NOMO-1 treated with DMSO at 0.1 percent for 48 hours (cell line): ENCODE data around the gene SLC6A3.
"Not testable (repeated sequence)": the region's sequence is repeated elsewhere in the genome, so short reads cannot be mapped to it uniquely, and the experiment has no call there.

Source experiments
- DNase-seq: peaks from one replicate; lab custom pipeline; 2025; ENCODE audit not compliant: unreplicated experiment; lab: John Stamatoyannopoulos, UW

SLC6A3 gene

DNA sequence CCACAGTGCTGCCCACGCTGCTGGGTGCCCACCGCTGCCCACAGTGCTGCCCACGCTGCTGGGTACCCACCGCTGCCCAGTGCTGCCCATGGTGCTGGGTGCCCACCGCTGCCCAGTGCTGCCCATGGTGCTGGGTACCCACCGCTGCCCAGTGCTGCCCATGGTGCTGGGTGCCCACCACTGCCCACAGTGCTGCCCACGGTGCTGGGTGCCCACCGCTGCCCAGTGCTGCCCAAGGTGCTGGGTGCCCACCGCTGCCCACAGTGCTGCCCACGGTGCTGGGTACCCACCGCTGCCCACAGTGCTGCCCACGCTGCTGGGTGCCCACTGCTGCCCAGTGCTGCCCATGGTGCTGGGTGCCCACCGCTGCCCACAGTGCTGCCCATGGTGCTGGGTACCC is 22.7 kb downstream of the SLC6A3 start:
- DNase-seq = not testable (repeated sequence)

DNA sequence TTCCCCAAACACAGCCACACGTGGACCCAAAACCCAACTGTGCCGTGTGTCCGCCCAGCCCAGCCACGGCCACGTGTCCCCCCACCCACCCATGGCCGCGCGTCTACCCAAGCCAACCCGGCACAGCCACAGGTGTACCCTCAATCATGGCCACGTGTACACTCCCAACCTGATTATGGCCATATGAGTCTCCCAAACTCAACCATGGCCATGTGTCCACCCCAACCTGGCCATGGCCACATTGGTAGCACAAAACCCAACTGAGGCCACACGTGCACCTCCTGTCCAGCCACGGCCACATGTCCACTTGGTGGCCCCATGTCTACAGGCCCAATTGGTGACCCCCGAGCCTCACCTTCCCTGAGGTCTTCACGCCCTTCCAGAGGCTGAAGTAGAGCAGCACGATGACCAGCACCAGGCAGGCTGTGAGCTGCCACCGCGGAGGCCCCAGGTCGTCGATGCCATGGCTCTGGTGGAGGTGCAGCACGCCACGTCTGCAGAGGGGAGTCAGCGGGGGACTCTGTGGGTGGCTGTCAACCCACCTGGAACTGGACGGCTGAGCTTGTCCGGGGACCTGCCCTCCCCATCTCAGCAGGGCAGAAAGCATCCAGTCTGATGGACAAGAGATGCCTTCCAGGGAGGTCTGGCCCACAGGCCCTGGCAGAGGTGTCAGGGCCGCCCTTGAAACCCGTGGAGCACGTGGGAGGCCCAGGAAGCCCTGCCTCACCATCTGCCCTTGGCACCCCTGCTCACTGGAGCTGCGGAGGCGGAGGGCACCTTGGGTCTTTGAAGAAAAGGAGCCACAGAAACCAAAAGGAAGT is 23.5 kb downstream of the SLC6A3 start:
- no peak for DNase-seq

DNA sequence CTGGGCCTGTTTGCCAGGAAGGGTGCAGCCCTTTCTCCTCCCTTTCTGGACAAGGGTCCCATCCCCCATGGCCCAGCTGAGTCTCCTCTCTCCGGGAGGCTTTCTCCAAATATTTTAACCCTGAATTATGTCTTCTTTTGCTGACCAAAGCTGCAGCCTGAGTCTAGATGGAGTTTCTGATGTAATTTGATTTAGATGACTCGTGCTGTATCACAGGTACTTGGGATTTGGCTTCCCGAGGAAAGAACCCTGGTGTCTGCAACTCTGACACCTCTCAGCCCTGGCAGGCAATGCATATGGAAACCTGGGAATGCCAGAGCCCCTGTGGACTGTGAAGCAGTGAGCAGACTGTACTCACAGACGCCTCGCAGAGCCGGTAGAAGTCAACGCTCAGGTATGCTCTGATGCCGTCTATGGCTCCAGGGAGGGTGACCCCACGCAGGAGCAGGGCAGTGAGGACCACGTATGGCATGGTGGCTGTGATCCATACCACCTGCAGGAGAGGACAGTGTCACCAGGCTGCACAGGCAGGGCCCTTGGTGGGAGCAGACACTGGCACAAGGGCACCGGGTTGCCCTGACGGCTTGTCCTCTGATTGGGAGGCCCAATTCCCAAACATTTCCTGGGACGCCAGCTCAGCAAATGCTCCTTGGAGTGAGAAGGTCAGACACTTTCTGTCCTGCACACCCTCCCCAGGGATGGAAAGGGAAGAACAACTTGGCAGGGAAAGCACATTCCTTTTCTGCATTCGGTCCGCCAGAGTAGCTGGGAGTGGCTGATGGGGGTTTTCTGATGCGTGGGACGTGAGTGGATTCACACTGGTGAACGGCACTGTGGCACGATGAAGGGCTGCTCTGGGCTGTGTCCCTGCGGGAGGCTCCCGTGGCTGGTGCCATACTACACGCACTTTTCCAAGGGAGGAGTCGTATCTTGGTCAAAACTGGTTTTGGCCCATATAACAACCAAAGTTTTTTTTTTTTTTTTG is 24.7 kb downstream of the SLC6A3 start:
- no peak for DNase-seq

DNA sequence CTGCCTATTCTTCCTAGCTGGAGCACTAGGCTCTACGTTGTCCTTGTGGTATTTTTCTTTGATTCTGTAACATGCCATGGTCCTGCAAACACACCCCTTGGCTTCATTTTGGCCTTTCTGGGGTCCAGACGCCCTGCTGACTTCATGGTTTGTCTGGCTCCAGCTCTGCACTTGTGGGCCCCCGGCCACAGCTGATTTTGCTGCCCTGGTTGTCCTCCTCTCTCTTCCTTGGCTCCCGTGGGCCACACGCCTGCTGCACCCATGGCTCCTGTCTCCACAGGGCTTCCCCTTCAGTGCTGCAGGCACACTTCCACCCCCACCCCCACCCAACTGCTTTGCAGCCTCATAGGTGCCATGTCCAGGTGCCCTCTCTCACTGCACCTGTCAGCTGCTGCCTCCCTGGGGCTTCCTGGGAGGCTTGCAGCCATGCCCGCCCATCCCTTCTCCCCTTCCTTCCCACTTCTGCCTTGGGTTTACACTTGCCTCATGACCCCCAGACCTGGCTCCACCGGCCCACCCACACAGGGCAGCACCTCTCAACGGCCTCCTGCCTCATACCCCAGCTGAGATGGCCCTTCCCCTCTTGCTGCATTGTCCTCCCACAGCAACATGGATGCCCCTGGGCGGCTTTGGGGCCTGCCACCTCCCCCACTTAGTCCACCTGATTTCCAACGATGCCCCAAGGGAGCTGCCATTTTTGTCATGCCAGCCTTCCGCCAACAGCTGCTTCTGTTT is 25.6 kb downstream of the SLC6A3 start:
- DNase-seq = no peak

DNA sequence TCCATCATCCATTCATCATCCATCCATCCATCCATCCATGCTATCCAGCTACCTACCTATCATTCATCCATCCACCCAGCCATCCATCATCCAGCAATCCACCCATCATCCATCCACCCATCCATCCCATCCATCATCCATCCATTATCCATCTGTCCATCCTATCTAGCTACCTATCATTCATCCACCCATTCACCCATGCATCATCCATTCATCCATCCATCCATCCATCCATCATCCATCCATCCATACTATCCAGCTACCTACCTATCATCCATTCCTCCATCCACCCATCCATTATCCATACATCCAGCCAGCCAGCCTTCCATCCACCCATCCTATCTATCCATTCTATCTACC is 26.3 kb downstream of the SLC6A3 start:
- DNase-seq = no peak

DNA sequence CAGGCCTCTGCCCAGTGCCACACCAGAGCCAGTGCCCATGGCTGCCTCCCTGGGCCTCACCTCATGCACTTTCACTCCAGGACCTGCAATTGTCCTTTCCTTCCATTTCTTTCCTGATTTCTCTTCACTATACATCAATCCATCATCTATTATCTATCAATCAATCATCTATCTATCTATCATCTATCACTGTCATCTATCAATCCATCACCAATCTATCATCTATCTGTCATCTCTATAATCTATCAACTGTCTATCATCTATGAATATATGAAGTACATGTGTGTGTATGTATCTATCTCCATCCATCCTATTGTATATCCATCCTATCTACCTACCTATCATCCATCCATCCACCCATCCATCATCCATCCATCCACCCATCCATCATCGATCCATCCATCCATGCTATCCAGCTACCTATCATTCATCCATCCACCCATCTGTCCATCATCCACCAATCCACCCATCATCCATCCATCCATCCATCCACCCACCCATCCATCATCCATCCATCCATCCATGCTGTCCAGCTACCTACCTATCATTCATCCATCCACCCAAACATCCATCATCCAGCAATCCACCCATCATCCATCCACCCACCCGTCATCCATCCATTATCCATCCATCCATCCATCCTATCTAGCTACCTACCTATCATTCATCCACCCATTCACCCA is 26.9 kb downstream of the SLC6A3 start:
- no peak for DNase-seq

DNA sequence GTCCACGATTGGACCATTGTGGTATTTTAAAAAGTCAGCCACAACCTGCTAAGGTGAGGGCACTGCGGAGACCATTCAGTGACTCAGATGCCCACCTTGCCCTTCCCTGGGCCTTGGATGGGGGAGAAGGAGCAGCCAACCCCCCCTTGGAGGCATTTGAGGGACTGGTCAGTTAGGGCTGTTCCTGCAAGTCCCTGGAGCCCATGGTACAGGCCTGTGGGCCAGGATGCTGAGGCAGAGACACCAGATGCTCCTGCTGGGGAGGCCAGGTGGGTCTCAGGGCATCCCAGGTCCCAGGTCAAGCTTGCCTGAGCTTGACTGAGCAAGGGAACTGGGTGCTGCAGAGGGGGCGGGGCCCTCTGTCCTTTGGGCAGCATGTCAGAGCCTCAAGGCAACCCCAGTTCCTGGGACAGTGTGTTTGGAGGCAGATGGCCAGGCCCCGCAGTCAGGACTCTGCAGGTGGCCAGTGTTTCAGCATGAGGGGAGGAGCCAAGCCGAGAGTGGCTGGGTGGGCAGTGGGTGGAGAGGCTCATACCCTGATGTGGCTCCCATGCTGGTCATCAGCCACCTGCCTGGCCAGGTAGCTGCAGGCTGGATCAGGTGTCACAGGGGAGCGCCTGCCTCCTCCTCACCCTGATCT is 27.5 kb downstream of the SLC6A3 start:
- DNase-seq = no peak

DNA sequence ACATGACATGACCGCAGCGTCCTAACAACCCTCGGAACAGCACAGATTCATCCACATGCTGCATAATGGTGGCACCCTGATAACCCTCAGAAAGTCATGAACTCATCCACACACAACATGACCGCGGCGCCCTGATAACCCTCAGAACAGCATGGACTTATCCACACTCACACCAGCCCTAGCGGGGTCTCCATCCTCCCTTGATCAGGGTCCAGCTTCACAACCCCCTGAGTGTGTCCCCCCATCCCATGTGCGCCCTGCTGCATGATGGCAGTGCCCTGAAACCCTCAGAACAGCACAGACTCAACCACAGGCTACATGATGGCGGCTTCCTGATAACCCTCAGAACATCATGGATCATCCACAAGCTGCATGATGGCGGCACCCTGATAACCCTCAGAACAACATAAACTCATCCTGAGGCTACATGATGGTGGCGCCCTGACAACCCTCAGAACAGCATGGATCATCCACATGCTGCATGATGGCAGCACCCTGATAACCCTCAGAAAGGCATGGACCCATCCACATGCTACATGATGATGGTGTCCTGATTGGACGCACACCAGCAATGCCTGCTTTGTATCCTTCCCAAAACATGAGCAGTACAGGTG is 28.3 kb downstream of the SLC6A3 start:
- DNase-seq = no peak

DNA sequence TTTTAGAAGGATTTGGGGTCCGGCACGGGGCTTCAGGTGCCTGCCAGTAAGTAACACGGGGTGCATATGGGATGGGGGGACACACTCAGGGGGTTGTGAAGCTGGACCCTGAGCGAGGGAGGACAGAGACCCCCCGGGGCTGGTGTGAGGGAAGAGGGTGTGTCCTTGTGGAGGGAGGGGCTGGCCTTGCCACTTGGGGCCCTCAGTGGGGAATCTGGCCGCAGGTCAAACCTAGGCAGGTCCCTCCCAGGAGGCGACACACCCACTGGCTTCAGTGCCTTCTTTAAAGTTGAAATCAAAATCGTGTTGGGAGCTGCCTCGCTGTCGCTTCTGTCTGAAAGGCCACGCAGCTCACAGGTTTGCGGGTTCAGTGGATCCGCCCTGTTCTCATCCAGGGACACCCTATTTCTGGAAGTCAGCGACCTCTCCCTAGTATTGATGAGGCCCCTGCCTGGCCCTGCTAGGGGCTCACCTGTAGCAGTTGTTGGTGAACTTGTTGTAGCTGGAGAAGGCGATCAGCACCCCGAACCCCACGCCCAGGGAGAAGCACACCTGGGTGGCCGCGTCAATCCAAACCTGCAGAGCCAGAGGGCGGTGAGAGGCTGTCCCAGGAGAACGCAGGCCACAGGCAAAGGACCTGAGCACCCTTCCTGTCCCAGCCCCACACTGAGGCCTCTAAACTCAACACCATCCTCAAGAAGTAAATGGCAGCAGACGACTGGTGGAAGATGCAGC is 29.4 kb downstream of the SLC6A3 start:
- no peak for DNase-seq

DNA sequence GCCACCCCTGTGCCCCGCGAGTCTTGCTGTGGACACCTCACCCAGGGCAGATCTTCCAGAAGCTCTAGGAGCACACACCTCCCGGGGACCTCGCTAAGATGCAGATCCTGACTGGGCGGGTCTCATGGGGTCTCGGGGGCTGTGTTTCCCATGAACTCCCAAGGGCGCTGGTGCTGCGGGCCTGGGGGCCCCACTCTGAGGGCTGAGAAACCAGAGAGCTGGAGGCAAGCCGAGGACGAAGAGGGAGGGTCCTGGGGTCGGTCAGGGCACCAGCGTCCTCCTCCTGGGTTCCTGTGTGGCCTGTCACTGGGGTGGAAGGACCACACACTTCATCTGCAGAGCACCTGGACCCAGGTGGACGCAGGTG is 30.2 kb downstream of the SLC6A3 start:
- DNase-seq = no peak

DNA sequence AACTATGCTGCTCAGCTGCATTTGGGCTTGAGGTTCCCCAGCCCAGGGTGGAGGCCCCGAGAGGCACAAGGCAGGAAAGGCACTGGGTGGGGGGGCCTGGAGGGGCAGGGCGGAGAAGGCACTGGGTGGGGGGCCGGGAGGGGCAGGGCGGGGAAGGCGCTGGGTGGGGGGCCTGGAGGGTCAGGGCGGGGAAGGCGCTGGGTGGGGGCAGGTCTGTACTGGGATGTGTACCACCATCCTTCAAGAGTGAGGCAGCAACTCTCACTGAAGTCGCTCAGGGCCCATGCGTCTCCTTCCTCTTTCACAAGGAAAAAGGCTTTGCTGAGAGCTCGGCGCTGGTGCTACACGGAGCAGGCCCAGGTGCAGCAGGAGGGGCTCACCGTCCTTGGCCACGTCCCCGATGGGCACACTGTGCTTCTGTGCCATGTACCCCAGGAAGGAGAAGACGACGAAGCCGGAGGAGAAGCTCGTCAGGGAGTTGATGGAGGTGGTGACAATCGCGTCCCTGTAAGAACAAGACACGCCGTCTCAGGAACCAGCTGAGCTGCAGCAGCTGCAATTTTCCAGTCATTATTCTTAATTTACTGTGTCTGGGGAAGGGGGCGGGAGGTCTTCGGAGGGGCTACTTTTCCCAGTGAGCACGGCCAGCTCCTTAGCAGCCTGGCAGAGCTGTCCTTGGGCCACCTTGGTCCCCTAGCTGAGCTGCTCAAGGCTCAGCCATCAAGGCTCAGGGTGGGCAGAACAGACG is 30.8 kb downstream of the SLC6A3 start:
- no peak for DNase-seq

DNA sequence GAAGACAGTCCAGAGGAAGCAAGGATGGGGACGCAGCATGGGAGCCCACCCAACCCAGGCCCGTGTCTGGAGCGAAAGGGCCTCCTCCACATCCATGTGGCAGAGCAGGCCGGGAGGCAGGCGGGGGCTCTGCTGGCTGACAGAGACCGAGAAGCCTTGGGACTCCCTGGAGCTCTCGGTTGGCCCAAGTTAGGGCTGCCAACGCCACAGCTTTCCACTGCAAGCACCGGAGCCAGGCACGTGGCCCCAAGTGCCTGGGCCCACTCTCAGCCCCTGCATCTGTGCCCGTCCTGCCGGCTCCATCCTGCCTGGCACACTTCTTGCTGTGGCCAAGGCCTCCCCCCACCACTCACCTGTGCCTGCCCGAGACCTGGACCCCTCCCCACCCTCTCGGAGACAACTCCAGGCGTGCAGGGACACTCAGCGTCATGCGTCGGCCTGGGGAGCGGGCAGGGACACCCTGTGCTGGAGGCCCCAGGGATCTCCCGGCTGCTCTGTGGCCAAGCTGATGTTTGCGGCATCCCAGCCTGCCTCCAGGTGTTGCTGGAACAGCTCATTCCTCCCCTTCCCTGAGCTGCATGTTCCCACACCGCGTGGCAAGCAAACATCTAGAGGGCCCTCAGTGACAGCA is 31.5 kb downstream of the SLC6A3 start:
- no peak for DNase-seq

DNA sequence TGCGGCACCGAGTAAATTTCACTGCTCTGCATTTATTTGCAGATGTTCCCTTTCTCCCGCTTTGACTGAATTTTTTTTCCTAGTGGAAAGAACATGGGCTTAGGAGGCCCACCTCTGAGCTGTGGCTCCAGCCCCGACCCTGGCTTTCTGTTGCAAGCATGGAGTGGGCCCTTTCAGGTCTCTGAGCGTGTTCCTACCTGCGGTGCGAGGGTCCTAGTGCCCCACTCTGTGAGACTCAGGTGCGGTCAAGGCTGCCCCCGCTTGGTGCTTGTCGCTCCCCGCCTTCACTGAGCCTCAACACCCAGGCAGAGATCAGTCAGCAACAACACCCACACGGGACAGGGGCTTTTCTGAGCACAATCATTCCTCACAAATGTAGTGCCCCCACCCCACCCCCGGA is 32.0 kb downstream of the SLC6A3 start:
- no peak for DNase-seq

DNA sequence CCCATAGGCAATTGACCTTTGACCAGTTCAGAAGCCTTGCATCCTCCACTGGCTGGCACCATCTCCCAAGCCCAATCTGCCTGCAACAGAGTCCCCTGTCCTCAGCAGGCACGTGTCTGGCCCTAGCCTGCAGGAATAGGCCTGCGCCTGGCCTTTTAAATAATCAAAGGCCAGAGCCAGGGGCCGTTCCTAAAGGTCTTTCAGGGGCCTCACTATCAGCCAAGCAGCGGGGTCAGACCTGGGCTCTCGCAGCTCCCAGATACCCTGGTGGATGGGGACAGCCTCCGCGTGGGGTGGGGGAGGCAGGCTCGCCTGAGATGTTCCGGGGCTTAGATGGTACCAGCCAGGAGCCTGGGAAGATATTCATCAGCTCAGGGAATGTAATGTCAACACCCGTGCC is 32.6 kb downstream of the SLC6A3 start:
- no peak for DNase-seq

DNA sequence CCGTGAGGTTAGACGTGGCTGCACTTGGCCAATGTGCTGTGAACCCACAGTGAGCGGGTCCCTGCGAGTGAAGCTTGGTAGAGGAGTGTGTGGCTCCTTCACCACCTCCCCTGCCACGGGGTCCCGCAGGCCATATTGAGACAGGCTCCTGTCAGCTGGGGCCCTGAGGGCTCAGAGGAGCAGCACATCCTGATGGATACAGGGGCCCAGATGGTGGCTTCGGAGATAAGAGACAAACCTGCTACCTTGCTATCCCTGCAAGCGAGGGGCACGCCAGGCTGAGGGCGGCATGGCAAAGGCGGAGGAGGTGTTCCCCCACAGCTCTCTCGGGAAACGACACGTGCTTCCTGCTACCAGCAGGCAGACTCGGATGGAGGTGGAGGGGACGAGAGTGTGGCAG is 33.1 kb downstream of the SLC6A3 start:
- no peak for DNase-seq

DNA sequence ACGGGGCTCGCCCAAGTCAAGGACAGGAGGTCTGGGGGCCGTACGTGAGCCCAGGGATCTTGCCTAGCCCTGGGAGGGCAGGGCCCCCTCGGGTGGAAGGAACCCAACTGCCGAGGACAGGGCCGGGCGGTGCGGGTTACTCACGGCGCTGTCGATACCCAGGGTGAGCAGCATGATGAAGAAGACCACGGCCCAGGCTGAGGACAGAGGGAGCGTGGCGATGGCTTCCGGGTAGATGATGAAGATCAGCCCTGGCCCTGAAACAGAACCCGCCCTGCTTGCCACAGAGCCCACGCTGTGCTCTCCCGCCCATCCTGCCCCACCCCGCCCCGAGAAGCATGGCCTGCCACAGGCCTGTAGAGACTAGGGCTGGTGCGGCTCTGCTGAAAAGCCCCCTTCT is 34.1 kb downstream of the SLC6A3 start:
- no peak for DNase-seq

DNA sequence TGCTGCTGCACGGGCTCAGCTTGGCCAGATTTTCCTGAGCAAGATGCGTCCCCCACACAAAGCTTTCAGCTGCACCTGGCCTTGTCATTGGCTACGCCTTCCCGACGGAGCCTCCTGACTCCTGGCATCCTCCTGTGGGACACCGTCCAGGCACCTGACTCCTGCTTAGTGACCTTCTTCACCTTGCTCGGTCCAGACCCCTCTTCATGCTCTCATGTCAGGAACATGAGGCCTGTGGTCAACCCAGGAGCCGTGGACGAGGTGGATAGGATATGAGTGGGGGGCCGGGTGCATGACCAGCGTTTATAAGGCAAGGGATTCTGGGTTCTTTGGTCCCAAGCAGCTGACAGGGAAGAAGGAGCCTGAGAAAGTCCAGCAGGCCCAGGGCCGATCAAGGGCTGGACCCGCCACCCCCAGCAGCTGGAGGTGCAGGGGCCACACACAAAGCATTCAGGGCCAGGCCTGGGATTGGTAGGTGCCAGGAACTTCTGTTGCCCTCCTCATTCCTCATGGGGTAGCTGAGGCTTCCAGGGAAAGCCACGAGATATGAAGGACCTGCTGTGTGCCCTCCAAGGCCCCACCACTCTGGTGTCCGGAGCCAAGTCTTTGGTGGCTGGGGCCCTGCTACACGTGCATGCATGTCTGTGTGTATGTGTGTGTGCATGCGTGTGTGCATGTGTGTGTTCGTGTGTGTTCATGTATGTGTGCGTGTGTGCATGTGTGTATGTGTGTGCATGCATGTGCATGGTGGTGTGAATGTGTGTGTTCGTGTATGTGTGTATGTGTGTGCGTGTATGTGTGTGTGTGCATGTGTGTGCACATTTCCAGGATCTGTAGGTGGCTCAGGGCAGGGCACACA is 34.9 kb downstream of the SLC6A3 start:
- no peak for DNase-seq
